ENCODE results near the gene KIF5A.

DNA sequence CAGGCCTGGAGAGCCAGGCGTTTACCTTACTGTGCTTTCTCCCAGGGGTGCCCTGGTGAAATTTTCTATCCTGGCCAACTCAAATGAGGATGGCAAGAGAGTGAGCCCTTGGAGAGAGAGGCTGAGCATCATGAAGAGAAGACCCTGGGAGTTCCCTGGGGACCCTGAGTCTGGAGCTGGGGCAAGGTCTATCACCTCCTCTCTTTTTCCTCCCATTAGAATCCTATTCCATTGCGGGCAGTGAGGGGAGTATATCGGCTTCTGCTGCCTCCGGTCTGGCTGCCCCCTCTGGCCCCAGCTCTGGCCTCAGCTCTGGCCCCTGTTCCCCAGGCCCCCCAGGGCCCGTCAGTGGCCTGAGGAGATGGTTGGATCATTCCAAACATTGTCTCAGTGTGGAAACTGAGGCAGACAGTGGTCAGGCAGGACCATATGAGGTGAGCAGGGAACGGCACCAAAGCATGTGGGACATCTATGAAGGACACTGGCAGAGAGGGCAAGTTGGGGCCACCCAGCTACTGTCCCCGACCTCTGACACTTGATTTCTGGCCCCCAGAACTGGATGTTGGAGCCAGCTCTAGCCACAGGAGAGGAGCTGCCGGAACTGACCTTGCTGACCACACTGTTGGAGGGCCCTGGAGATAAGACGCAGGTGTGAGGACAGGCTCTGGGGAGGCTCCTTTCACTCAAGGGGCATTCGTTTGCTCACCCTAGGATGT is 63.0 kb downstream of the KIF5A start:
- TF ChIP-seq EZH2 (IDR thresholded peaks at IDR 0.05; ENCODE audit: borderline replicate concordance, low read length), result no peak
- TF ChIP-seq, protein P1, sequence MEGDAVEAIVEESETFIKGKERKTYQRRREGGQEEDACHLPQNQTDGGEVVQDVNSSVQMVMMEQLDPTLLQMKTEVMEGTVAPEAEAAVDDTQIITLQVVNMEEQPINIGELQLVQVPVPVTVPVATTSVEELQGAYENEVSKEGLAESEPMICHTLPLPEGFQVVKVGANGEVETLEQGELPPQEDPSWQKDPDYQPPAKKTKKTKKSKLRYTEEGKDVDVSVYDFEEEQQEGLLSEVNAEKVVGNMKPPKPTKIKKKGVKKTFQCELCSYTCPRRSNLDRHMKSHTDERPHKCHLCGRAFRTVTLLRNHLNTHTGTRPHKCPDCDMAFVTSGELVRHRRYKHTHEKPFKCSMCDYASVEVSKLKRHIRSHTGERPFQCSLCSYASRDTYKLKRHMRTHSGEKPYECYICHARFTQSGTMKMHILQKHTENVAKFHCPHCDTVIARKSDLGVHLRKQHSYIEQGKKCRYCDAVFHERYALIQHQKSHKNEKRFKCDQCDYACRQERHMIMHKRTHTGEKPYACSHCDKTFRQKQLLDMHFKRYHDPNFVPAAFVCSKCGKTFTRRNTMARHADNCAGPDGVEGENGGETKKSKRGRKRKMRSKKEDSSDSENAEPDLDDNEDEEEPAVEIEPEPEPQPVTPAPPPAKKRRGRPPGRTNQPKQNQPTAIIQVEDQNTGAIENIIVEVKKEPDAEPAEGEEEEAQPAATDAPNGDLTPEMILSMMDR (conservative IDR thresholded peaks at IDR 0.05 in 1 of 2, IDR thresholded peaks at IDR 0.05 in 1 of 2; ENCODE audit: extremely low read depth in 1 of 2, insufficient read depth in 1 of 2, low read depth in 1 of 2, low read length in 2 of 2), result no peak

Data from mammary epithelial cell (primary cell).